HG02840 (cell line): ENCODE measurements around the gene PFKFB2.

ENCODE experiments used
- ATAC-seq: cut with Tn5 transposase; IDR thresholded peaks from one replicate; pipeline ENCODE4 v1.9.1; 2021; ENCODE audit warnings: mild to moderate bottlenecking, moderate library complexity, moderate number of reproducible peaks; ENCODE audit not compliant: unreplicated experiment, low FRiP score

Gene PFKFB2

DNA sequence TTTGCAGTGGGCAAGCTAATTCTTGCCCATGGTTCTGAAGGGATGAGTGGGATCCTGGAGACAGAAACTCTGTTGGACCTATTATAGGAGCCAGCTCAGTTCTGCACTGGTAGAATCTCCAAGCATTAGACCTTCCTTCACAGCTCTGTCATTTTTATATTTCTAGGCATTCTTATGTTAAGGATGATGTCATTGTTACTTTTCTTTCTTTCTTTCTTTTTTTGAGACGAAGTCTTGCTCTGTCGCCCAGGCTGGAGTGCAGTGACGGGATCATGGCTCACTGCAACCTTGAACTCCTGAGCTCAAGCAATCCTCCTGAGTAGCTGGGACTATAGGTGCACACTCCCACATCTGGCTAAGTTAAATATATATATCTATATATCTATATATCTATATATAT is 7.5 kb downstream of the PFKFB2 start:
- no peak for ATAC-seq

DNA sequence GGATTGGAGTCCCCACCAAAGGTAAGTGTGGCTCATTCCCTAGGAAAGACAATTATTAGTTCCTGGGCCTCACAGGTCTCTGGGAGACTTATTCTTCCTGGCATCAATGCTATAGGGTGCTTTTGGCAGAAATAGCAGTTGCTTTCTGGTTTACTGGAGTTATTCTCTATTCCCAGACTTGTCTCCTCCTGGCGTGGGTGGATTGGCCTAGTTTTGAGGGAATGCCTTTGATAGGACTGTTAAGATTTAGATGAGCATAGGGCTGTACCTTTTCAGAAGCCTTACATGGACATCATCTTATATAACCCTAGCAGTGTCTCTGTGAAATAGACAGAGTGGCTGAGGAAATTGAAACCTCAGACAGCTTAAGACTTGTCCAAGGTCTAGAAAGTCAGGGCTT is 9.0 kb downstream of the PFKFB2 start:
- ATAC-seq, result no peak

DNA sequence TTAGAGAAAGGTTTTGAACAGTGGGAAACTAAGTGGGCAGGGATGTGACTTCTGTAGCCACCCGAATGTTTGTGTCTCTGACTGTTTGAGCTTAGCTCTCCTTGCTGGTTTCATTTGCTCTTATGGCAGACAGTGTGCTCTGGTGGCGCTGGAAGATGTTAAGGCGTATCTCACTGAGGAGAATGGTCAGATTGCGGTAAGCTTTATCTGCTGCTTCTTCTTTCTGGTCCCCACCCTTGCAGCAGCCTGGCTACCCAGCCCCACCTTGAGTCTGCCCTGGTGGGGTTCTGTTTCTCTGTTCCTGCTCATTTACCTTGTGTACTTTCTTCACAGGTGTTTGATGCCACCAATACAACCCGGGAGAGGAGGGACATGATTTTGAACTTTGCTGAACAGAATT is 9.9 kb downstream of the PFKFB2 start:
- no peak for ATAC-seq

DNA sequence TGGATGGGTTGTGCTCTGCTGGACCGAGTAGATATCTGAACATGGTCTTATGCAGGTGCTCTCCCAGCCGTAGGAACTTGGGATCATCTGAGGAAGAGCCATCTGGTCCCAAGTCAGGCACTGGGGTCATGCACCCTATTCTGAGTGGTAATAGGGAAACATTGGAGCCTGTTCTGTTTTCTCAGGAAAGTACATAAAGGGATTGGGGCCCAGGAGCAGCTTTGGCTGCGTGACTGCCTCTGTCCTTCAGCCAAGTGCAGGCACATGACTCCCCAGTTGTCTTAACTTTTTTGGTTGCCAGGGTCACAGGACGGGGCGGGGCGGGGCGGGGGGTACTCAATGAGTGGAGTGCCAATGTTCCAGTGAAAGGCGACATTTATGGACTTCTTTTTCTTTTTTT is 11.5 kb downstream of the PFKFB2 start:
- no peak for ATAC-seq

DNA sequence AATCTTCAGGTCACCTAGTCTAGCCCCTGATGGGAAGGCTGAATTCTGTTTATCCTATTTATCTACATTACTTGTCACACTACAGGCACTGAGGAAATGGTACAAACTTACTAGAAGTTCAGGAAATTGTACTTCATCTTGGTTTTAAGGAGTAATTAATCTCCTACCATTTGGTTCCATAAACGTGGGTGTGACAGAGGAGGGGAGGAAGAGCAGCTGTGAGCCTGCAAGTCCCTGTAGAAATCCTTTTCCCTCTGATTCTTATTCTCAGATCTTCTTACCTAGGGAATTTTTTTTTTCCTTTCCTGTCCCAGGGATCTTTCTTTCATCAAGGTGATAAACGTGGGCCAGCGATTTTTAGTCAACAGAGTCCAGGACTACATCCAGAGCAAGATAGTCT is 14.1 kb downstream of the PFKFB2 start:
- no peak for ATAC-seq

DNA sequence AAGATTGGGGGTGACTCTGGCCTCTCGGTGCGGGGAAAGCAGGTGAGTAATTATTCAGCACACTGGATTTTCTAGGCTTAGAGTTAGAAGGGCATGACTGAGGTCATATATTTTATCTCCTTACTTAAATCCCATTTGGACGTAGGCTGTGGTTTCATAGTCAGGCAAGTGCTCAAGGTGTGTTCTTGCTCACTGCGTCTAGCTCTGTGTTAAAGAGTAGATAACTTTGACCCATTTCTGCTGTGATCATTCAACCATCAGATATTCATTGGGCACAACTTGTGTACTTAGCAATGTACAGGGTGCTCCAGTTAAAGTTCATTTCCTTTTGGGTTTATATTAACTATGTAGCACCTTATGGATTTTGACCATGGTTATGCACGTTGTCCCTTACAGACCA is 14.6 kb downstream of the PFKFB2 start:
- ATAC-seq, result no peak

DNA sequence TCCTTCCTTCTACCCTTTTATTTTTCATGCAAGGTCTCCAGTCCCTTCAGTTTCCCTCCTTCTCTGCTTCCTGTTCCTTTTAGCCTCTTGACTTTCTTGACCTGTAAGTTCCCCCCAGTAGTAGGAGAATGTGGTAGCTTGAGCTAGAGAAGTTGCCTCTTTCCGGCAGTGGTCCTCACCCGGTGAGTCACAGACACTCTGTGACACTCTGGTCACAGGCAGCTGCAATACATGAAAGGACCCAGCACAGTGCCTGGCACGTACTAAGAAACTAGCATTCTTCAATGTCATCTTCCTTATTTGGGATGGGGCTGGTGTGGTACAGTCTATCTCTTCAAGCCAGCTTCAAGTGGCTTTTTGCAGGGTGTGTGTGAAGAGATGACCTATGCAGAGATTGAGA is 16.0 kb downstream of the PFKFB2 start:
- no peak for ATAC-seq

DNA sequence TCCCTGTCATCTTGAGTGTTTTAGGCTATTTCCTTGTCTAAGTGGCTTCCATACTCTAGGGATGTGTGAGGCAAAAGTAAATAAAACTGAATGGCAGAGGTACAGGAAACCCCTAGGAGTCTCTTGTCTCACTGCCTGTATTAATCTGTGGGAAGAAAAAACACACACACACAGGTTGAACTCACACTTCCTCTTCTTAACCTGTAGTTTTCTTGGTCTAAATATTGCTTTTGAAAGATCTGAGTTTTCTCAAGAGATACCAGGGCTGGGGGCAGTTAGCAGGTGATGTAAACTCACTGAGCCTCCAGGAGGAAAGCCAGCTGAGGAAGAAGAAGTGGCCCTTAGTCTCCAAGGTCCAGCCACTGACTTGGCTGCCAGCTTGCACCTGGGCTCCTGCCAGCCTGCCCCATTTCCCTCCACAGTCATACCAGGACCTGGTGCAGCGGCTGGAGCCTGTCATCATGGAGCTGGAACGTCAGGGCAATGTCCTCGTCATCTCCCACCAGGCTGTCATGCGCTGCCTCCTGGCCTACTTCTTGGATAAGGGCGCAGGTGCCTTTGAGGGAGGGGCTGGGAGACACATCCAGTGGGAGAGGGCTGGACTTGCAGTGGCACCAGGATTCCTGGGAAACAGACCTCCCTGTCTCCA is 16.9 kb downstream of the PFKFB2 start:
- no peak for ATAC-seq

DNA sequence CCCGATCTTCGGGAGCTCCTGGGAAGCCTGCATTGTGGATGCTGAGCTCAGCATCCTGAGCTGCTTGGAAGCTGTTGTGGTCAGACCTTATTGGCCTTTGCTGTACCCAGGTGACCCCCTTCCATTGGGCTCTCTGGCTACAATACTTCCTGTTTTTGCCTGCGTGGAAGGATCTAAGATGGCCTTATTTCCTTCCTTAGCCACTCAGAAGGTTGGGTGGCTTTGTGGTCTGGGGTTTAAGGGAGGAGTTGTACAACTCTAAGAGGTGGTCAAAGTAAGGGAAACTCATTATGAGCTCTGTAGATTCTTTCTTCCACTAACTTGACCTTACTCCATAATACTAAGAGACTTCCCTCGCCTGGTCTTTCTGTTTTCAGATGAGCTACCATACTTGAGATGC is 17.7 kb downstream of the PFKFB2 start:
- no peak for ATAC-seq

DNA sequence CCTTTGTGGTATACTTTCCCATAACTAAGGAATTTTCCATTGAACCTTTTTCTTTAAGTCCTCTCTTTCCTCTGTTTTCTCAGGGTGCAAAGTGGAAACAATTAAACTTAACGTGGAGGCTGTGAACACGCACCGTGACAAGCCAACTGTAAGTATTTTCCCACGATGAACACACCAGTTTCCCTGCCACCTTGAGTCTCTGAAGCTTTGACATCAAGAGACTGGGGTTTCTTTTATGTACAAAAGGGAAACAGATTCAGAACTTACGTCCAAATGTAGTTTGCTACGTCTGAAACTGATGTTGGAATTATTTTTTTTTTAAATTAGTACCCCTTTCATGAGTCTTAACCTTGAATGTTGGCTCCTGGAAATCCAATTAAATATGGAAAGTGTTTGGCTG is 18.4 kb downstream of the PFKFB2 start:
- no peak for ATAC-seq

DNA sequence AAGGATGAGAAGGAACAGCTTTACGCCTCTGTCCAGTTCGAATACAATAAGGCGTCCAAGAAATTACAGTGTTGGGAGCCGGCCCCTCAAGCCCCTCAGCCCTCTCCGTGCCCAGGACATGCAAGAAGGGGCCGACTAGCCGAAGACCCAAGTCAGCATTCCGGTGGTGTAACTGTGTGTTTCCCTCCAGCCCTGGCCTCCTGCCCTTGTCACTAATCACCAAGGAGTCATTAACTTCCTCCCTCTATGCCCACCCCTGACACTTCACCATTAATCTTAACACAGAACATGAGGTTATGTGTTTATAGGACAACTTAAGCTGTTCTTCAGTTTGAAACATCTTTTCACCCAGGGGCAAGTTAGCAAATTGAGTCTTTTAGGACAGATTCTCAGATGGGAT is 19.2 kb downstream of the PFKFB2 start:
- ATAC-seq, result no peak

DNA sequence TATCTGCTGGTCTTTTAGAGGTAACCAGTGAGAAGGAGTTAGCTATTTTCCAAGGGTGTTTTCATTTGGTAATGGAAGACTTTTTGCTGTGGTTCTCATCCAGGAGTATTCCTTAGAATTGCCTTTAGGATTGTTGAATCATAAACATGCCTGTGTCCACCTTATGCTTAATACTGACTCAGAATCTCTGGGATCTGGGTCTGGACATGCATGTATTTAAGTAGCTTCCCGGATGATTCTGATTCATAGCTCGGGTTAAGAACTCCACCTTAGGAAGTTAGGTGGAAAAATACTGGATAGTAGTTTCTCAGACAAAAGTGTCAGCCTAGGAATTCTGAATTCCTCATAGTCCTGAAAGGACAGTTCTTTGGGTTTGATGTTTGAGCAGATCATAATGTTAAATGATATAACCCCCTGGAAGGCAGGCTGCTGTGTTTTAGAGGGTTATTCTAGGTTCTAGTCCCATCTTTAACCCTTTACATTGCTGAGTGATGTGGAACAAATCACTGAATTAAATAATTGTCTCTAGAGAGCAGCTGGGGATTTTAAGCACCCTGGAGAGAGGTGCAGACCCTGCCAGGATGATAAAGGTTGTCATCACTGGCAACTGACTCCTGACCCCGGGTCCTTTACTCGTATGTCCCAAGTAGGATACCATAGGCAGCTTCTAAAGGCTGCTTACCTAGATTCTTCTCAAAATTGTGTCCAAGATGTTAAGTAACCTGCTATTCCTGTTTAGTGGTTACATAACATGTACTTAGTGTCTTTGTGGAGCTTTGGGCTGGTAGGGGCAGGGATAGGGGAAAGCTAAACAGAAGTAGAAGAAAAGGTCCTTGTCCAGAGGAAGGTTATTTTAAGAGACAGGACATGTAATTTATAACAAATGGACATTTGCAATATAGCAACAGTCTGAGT is 21.1 kb downstream of the PFKFB2 start:
- no peak for ATAC-seq

DNA sequence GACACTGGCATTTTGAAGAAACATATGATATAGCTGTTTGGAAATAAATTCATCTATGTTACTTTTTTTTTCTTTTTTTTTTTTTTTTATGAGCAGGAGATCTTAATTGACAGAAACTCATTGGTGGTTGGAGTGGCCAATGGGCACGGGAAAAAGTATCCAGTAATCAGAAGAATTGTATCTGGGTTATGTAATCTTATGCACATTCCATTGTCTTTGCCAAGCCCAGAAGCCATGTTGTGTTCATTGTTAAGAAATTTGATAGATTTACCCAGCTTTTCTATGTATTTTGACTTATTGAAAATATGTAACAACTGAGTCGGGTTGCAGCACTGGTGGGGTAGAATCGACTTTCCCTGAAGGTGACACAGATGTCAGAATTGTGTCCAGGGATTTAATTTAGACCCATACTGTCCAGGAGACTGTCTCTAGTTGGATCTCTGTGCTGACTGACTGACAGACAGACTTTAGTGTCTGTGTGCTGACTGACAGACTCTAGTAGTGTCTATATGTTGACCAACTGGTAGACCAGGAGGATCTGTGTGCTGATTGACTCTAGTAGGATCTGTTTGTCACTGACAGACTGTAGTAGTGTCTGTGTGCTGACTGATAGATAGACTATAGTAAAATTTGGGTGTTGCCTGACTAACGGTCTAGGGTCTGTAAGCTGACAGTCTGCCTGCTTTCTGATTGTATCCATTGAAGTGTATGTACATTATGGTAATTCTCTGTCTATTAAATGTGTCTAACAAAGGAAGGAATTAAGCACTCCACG is 23.3 kb downstream of the PFKFB2 start:
- ATAC-seq, result no peak

DNA sequence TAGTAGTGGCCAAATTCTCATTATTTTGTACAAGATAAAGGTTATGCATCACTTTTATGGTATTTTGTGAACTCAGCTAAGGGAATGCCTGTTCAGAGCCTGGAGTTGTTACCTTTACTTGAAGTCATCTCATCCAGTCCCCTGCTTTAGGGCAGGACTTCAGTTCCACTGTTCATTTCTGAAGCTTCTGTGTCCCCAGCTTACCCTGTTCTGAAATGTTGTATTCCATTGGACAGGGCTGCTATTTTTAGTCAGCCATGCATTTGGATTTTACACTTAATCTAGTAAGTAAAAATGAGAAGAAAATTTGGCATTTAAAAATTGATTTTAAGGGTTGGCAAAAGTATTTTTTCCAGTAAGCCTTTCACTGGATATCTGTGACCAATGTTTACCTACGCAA is 23.9 kb downstream of the PFKFB2 start:
- ATAC-seq, result no peak

DNA sequence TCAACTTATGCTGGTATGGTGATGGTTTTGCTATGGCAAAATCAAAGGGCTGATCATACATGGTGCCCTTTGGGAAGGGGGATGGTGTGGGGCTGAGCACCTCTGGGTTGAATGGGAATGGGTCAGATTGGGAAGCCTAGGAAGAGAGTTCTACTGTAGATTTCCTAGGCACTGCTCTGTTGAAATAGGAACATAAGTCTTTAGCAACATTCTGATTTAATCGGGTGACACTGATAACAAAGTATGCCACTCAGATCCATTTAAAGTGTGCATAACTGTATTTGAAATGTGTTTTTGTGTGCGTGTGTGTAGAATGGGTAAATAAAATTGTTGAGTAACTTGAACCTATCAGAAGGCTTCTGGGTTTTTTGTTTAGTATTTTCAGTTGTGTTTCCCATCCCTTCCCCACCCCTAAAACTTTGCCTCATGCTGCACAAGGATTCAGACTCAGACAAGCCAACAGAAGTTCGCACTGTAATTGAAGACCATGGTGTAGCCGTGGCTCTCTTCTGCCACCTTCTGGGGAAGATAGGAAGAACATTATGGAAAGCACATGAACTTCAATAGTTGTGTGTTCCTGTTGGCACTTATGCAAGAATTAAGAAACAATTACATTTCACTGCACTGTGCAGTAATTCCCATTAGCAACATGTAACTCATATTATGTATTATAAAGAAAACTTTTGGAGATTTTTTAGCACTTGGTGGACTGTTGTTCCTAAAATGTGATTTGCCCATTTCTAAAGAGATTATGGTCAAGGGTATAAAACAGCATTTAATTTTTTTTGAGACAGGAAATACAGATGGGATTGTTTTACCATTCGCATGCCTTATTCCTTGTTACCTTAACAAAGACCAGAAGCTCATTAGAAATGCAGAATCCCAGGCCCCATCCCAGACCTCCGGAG is 24.6 kb downstream of the PFKFB2 start:
- ATAC-seq, result no peak

DNA sequence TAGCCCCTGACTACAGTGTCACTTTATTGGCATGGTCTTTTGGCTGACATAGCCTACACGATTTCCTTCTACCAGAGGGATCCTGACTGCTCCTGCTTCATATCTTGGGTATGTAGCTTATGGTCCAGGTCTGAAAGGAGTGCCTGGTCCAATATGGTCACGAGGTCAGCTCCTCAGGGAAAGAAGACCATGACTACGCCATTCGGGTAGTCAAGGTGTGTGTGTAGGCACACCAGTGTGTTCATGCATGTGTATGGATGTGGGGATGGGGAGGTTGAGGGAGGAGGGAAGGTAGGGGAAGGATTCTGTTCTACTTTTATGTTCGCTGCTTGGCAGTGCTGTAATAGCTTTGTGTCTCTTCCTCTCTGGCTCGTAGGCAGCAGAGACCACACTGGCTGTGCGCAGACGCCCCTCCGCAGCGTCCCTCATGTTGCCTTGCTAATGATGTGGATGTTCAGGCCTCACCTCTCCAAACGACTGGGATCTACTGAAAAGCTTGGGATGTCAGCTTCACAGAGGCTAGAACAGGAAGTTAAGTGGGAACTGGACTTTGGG is 25.6 kb downstream of the PFKFB2 start:
- ATAC-seq, result no peak

DNA sequence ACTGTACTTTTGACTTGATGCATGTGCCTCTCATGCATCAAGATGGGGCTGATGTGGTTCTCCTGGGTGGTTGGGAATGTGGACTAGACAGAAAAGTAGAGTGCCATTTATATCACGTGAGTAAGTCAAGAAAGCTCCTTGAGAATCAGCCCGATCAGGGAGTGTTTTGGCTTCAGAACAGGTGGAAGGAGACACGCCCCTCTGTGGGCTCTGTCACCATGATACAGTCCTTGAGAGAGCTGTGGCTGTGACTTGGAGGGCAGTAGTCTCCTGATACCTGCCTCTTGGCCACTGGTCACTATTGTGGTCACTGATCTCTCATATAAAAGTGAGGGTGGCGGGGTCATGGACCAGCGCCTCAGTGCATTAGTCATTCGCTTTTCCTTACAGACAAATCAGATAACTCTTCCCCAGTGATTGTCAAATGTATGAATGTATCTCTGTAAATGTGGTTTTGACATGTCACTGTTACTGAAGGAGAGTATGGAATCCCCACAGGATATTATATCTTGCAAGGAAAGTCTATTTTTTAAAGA is 26.7 kb downstream of the PFKFB2 start:
- ATAC-seq, result no peak

DNA sequence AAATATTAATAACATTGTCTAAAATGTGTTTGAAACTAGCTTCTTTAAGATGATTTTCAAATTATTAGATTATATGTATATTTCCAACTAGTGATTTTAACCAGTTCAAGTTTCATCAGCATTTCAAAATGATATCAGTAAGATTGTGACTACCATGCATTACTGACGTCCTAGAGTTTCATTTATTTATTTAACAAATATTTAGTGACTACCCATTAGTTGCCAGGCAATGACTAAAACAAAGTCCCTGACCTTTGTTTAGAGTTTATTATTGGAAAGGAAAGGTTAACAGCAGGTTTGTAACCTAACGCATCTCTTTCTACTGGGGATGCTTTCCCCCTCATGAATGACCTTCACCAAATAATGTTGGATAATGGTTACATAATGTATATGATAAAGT is 28.0 kb downstream of the PFKFB2 start:
- no peak for ATAC-seq

DNA sequence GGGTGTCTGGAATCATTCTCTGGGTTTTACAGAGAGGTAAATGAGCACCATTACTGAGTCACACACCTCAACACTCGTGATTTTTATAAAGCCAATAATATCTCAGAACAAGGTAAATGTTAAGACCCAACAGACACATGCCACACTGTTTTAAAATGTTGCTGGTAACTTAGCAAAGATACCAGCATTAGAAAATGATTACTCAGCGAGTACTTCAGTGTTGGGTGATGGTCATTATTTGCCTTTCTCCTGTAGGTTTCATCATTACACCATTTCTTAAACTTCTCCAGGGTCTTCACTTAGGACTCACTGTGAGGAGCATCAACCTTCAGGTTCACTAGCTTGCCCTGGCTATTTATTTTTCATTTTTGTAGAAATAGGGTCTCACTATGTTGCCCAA is 28.7 kb downstream of the PFKFB2 start:
- ATAC-seq, result no peak

DNA sequence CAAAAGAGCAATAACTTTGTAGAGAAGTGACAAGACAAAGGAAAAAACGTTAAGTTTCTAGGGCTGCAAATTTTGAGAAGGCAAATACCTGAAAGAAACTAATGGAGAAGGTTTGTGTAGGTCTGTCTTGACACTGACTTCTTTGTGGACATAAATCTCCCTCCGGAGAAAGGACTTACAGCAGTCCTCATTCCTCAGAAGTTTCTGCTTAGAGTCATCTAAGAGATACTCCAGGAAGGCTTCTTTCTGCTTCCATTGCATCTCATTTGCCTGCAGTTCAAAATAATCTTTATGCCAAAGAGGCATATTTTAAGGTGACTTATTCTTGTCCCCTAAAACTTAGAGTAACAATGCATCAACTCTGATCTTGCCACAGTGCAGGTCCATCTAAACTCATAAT is 31.2 kb downstream of the PFKFB2 start:
- ATAC-seq, result no peak
